HTERT RPE-1 (cell line): Measurements from ENCODE around the gene LRRC8C.
"Not testable (repeated sequence)": the region's sequence is repeated elsewhere in the genome, so short reads cannot be mapped to it uniquely, and the experiment has no call there.

Experiments
- in situ Hi-C: fragments of 300-500 bp; cut with MboI; formaldehyde crosslinking; loops from 4 replicates; pipeline ENCODE4 v1.14.3; 2020; ENCODE audit warnings: low sequenced_read_pairs

LRRC8C gene

DNA sequence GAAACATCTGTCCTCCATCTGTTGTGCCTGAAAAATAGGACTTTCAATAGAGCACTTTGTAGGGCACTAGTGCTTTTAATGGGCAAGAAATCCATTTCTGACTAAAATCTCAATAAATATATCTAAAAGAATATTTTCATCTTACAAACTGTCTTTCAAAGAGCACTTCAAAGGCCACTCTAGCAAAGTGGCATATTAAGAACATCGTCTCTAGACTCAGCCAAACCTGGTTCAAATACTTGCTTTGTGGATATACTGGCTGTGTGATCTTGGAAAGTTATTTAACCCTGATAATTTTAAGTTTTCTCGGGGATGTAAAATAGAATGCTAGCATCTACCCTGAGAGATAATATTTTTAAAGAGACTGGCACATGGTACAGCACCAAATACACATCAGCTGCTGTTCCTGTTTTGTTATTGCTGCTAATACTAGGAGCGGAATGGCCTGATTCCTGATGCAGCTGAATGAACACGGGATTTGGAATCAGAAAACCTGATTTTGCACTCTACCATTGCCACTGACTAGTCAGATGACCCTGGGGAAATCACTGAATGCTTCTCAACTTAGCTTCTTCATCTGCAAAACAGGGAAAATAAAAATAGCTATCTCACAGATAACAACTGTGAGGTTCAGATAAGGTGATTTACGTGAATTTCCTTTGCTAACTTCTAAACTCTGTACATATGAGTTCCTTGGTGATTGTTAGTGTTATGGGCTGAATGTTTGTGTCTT, 25.2 kb upstream of the LRRC8C start:
- in situ Hi-C loops, result no loop called here

DNA sequence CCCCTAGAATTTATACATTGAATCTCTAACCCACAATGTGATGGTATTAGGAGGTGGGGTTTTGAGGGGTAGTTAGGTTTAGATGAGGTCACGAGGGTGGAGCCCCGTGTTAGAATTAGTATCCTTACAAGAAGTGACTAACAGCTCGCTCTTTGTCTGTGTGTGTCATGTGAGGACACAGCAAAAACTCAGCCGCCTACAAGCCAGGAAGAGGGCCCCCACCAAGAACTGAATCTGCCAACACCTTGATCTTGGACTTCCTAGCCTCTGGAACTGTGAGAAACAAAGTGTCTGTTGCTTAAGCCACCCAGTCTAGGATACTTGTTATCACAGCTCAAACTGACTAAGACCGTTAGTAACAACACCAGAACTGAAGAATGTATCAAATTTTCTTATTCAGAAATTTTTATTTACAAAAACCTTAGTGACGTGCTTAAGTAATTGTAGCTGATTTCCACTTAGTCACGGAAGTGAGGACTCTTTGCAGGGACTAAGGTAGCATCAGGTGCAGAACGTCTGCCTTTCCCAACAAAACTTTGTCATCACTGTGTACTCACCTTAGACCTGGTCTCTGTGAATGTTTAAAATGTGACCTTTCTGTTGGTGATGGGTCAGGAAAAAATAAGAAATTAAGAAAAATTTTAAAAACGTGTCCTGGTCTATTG, 24.5 kb upstream of the LRRC8C start:
- in situ Hi-C loops, result no loop called here

GRCh38 chr1:89608984-89609725, 23.8 kb upstream of the LRRC8C start:
- in situ Hi-C loops, result no loop called here

GRCh38 chr1:89609781-89610456, 23.0 kb upstream of the LRRC8C start:
- in situ Hi-C loops, result no loop called here

DNA sequence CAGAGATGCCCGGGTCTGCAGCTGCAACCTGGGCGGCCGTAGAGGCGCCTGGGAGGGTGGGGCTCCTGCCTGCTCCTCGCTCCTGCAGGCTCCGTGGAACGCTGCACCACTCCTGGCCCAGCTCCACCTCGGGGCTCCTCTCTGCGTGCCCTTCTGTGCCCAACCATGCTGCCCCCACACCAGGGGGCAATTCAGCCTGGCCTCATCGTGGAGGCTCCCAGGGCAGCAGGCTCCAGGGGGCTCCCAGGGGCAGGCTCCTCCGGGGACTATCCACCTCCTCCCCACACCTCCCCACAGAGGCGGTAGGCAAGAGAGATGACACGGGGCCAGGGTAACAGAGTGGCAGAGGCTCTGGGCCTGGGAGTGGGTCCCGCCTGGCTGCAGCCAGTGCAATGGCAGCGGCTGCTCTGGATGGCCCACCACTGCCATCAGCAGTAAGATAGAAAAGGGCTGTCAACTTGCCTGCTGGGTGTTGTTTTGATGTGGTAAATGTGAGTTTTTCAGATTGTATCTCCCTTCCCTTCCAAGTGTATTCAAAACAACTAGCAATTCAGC, 22.4 kb upstream of the LRRC8C start:
- in situ Hi-C loops, result no loop called here

DNA sequence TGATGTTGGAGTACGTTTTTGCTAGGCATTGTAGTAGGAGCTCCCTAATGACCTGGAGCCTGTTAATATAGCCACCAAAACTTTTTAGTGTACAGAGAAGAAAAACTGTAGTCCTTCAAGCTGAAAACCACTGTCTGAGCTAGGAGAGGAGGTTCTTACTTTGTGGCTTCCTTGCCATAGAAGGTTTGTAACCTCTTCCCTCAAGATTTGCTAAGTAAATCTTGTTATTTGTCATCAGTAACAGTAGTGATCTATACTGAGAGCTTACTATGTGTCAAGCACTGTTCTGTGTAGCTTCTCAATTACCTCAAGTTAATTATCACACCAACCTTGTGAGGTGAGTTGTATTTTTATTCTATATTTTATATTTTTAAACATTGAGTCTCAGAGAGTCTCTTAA, 21.2 kb upstream of the LRRC8C start:
- in situ Hi-C loops, result no loop called here

DNA sequence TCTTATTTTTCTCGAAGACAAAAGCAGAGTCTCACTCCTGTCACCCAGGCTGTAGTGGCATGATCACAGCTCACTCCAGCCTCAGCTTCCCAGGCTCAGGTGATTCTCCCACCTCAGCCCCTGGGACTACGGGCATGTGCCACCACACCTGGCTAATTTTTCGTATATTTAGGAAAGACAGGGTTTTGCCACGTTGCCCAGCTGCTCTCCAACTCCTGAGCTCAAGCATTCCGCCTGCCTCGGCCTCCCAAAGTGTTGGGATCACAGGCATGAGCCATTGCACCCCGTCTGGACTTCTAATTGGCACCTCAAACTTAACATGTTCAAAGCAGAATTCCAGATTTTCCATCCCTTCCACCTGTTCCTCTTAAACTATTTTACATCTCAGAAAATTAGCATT, 19.0 kb upstream of the LRRC8C start:
- in situ Hi-C loops, result no loop called here

- in situ Hi-C loops, result no loop called here
Measured at GRCh38 chr1:89615676-89616598, 17.0 kb upstream of the LRRC8C start.

DNA sequence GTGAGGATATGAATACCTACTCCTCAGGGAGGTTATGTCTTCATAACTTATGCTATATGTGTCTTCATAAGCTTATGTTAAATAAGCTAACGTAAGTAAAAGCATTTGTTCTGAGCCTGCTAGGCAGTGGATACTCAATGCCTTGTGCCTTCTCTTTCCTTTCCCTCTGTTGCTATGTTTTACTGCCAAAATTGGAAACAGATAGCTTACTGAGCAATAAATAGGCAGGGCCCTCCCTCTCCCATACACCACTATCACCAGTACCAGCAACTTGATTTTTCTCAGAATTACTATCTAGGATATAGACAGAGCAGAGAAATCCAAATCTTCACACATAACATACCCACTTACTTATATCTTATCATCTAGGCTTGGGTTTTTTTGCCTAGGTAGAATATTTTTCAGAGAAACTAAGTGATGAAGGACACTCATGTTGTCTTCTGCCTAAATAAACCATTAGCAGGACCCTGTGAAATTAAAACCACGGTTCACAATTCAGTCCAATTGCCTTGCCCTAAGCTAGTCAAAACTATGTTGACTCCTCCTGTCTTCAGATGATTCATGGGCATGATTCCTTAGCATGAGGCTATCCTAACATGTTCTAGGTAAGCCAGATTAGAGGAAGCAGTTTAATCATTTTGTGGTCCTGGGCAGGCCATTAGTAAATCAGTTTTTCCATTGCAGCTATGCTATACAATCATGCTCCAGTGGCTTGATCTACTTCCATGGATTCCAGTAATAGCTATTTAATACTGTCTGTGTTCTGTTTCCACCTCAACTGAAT, 15.9 kb upstream of the LRRC8C start:
- in situ Hi-C loops, result no loop called here

GRCh38 chr1:89620664-89621063, 12.3 kb upstream of the LRRC8C start:
- in situ Hi-C loops, result no loop called here

GRCh38 chr1:89622895-89623294, 10.0 kb upstream of the LRRC8C start:
- in situ Hi-C loops, result no loop called here

- in situ Hi-C loops, result no loop called here
Measured at GRCh38 chr1:89624314-89624713, 8.6 kb upstream of the LRRC8C start.

GRCh38 chr1:89624715-89625323, 8.1 kb upstream of the LRRC8C start:
- in situ Hi-C loops, result no loop called here

DNA sequence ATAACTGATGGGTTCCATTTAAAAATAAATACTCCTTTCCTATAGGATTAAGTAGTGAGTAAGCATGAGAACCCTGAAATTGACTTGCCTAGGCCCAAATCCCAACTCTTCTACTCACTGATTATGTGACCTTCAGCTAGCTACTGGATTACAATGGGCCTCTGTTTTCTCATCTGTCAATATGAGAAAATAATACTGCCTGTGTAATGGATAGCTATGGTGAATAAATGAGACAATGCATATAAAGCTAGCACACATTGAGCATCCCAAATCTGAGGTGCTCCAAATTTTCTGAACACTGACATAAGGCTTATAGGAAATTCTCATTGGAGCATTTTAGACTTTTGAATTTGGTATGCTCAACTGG, 5.3 kb upstream of the LRRC8C start:
- in situ Hi-C loops, result no loop called here

DNA sequence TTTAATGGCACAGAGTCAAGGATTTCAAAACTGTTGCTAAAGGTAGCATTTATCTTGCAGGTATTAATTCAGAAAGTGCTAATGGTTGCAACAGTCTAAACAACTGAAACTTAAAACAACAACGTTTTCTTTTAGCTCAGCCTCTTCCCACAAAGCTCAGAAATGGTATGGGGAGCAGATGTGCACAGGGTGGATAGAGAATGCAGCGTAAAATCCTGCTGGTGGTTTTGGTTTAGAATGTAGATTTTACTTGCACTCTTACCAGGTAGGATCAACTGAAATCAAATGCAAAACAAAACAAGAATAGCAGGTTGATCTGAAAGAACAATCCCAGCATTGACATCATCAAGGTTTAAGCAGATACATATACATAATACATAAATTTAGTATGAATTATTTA, 3.8 kb upstream of the LRRC8C start:
- in situ Hi-C loops, result no loop called here

DNA sequence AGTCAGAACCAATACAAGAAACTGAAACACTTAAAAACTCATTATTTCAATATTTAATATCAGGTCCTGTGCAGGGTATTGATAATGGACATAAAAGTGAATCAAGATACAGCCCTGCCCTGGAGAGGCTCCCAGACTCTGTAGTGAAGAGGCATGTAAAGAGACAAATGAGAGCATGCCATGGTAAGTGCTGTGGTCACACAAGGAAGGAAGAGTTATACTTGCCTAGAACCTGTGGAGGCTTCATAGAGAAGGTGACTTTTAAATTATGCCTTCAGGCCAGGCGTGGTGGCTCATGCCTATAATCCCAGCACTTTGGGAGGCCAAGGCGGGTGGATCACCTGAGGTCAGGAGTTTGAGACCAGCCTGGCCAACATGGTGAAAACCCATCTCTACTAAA, 3.3 kb upstream of the LRRC8C start:
- in situ Hi-C loops, result not testable (repeated sequence)

DNA sequence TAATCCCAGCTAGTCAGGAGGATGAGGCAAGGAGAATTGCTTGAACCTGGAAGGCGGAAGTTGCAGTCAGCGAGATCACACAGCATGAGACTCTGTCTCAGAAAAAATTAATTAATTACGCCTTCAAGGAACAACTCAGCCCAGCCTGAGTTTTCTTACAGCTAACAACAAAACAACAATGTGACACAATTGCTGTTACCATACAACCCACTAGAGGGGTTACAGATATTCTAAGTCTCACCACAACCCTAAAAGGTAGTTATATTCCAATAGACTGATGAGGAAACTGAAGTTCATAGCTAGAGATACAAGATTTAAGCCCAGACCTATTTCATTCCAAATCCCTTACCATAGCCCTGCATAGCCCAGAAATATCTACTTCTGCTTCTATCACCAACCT, 2.9 kb upstream of the LRRC8C start:
- in situ Hi-C loops, result no loop called here

GRCh38 chr1:89631816-89632656, 884 bp upstream of the LRRC8C start:
- in situ Hi-C loops, result no loop called here
